PC-3 (cell line): Measurements from ENCODE around the gene NPY4R2.
"Not testable (repeated sequence)": the region's sequence is repeated elsewhere in the genome, so short reads cannot be mapped to it uniquely, and the experiment has no call there.

Experiments used
- EZH2 ChIP-seq: fragments of 300-600 bp; sonication (generic); IDR thresholded peaks from one replicate; pipeline ENCODE4 v1.6.1; 2017; ENCODE audit warnings: antibody characterized with exemption, mild to moderate bottlenecking, low read length; ENCODE audit not compliant: unreplicated experiment
- EZH2phosphoT487 ChIP-seq: fragments of 300-600 bp; sonication (generic); IDR thresholded peaks from 2 replicates; pipeline ENCODE4 v1.6.1; 2018; ENCODE audit warnings: mild to moderate bottlenecking, antibody characterized with exemption, low read length, borderline replicate concordance
- TF ChIP-seq, protein P1 (sequence below): fragments of 300-600 bp; sonication (generic); conservative IDR thresholded peaks from 2 replicates; pipeline ENCODE4 v1.5.1; 2017; ENCODE audit warnings: antibody characterized with exemption, low read depth, mild to moderate bottlenecking, low read length

DNA sequence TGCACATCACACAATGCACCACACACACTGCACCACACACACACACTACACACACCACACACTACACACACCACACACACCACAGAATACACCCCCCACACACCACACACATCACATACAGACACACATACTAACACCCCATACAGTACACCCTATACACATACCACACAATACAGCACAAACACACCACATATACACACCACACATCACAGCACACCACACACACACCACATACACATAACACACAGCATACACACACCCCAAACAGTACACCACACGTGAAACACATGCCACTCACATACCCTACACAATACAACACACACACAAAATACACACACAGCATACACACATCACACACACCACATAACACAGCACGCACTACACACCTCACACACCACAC, 23.9 kb upstream of the NPY4R2 start:
- TF ChIP-seq, protein P1, sequence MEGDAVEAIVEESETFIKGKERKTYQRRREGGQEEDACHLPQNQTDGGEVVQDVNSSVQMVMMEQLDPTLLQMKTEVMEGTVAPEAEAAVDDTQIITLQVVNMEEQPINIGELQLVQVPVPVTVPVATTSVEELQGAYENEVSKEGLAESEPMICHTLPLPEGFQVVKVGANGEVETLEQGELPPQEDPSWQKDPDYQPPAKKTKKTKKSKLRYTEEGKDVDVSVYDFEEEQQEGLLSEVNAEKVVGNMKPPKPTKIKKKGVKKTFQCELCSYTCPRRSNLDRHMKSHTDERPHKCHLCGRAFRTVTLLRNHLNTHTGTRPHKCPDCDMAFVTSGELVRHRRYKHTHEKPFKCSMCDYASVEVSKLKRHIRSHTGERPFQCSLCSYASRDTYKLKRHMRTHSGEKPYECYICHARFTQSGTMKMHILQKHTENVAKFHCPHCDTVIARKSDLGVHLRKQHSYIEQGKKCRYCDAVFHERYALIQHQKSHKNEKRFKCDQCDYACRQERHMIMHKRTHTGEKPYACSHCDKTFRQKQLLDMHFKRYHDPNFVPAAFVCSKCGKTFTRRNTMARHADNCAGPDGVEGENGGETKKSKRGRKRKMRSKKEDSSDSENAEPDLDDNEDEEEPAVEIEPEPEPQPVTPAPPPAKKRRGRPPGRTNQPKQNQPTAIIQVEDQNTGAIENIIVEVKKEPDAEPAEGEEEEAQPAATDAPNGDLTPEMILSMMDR, result not testable (repeated sequence)
- TF ChIP-seq EZH2, EZH2phosphoT487: not testable (repeated sequence)
